Hematopoietic multipotent progenitor cell (in vitro differentiated cells): ENCODE results near the gene TSPO. TPM values are rescaled to one million over a fixed set of nuclear protein-coding genes. Genes with fewer than 3 reads are reported as not detected.

Source experiments
- total RNA-seq: library from RNA; depleted of rRNA; stranded (reverse); fragments of >200 nt; gene quantifications from one replicate; pipeline ENCODE4 v1.2.3, GENCODE V29; 2012

The TSPO gene
- total RNA-seq, 1 donor: 162 TPM

Other genes with a start within 250 kb of the TSPO start
- 59.5 TPM for gene PACSIN2, start 136.4 kb upstream of the TSPO start, total RNA-seq
- 12.9 TPM for gene TTLL1, start 62.2 kb upstream of the TSPO start, total RNA-seq
- 0.81 TPM for gene BIK, start 40.8 kb upstream of the TSPO start, total RNA-seq
- gene MCAT, start 8.2 kb upstream of the TSPO start, total RNA-seq: 25.0 TPM
- 83.5 TPM for gene TTLL12, start 35.6 kb downstream of the TSPO start, total RNA-seq
- 1.3 TPM for gene SCUBE1, start 191.8 kb downstream of the TSPO start, total RNA-seq